GM12878 (cell line): ENCODE data around the gene MXD1. TPM values are rescaled to one million over a fixed set of nuclear protein-coding genes. Genes with fewer than 3 reads are reported as not detected.

ENCODE experiments used
- ATAC-seq: fragments of 200-7000 bp; cut with Tn5 transposase; 3 replicates; pipeline ENCODE4 v1.9.1; 2020; ENCODE audit warnings: mild to moderate bottlenecking, moderate library complexity
- BruUV-seq: library from RNA; stranded (reverse); fragments of 400-500 nt; replicated peaks from 2 replicates; lab custom pipeline; 2021; lab: Mats Ljungman, UMichigan
- CTCF ChIA-PET: fragments of 300-600 bp; sonication (Branson Sonifier 250); formaldehyde crosslinking; extraction: SDS; loops from one replicate; lab custom pipeline; 2021; ENCODE audit warnings: inconsistent platforms; lab: Yijun Ruan, JAX
- POLR2A ChIA-PET: fragments of 350-600 bp; formaldehyde crosslinking; extraction: SDS; loops from one replicate; lab custom pipeline; 2021; ENCODE audit warnings: inconsistent platforms; lab: Charles Lee
- RAD21 ChIA-PET: fragments of 300-600 bp; sonication (Branson Sonifier 250); formaldehyde crosslinking; loops from one replicate; lab custom pipeline; 2023; ENCODE audit warnings: antibody characterized with exemption; ENCODE audit not compliant: unreplicated experiment; lab: Charles Lee
- SMC1A ChIA-PET: fragments of 300-600 bp; sonication (Branson Sonifier 250); formaldehyde crosslinking; loops from one replicate; lab custom pipeline; 2023; ENCODE audit not compliant: unreplicated experiment, uncharacterized antibody; lab: Charles Lee
- DNase-seq: peaks from one replicate; pipeline ENCODE4 v3.0.0-alpha.2; 2011; ENCODE audit warnings: low read depth, low spot score
- FAIRE-seq: peaks from 3 replicates; lab custom pipeline; 2011; peaks lifted over from hg19 to GRCh38; lab: Jason Lieb, UNC
- H2AFZ ChIP-seq: 2 replicates; pipeline ENCODE4 v1.6.0; 2011; ENCODE audit warnings: low read depth, low read length, control low read depth; ENCODE audit not compliant: control insufficient read depth
- H3K27ac ChIP-seq: 2 replicates; pipeline ENCODE4 v1.5.1; 2011; ENCODE audit warnings: control low read depth; ENCODE audit not compliant: control insufficient read depth, insufficient read depth
- H3K27me3 ChIP-seq, 2 experiments: replicated peaks in 1 of 2; 2 replicates each; pipeline versions ENCODE4 v1.6.0 to v1.6.1; 2011; ENCODE audit warnings: low read length in 1 of 2; ENCODE audit not compliant: control insufficient read depth in 2 of 2, insufficient read depth in 2 of 2
- H3K36me3 ChIP-seq, 2 experiments: 2 replicates each; pipeline ENCODE4 v1.5.1; 2011; ENCODE audit warnings: low read length in 1 of 2; ENCODE audit not compliant: control insufficient read depth in 2 of 2, insufficient read depth in 2 of 2
- H3K4me1 ChIP-seq: 2 replicates; pipeline ENCODE4 v1.6.1; 2011; ENCODE audit warnings: mild to moderate bottlenecking, low read length, moderate library complexity, mixed read lengths; ENCODE audit not compliant: control insufficient read depth, insufficient read depth
- H3K4me2 ChIP-seq: 2 replicates; pipeline ENCODE4 v1.6.0; 2011; ENCODE audit warnings: control low read depth; ENCODE audit not compliant: control insufficient read depth, insufficient read depth
- H3K4me3 ChIP-seq: fragments of 200-600 bp; sonication (generic); 2 replicates; pipeline ENCODE4 v1.5.1; 2016
- H3K79me2 ChIP-seq: 2 replicates; pipeline ENCODE4 v1.6.0; 2011; ENCODE audit warnings: low read length; ENCODE audit not compliant: control insufficient read depth, insufficient read depth
- H3K9ac ChIP-seq: 2 replicates; pipeline ENCODE4 v1.8.0; 2011; ENCODE audit warnings: low read length, control low read depth, mixed read lengths; ENCODE audit not compliant: control insufficient read depth, insufficient read depth
- H3K9me3 ChIP-seq: replicated peaks from 3 replicates; pipeline ENCODE4 v1.5.1; 2011; ENCODE audit warnings: mild to moderate bottlenecking, low read length; ENCODE audit not compliant: control insufficient read depth, insufficient read depth
- H4K20me1 ChIP-seq: 2 replicates; pipeline ENCODE4 v1.6.0; 2011; ENCODE audit not compliant: control insufficient read depth, insufficient read depth
- IKZF2 ChIP-seq, 2 experiments: fragments of 450-650 bp; IDR thresholded peaks; 2 replicates each; pipeline ENCODE4 v1.6.1; 2017; ENCODE audit warnings: mild to moderate bottlenecking in 2 of 2, moderate library complexity in 2 of 2
- IRF3 ChIP-seq: fragments of 450-650 bp; IDR thresholded peaks from 2 replicates; pipeline ENCODE4 v1.6.1; 2014; ENCODE audit warnings: mild to moderate bottlenecking
- KLF5 ChIP-seq: fragments of 450-650 bp; IDR thresholded peaks from 2 replicates; pipeline ENCODE4 v1.6.1; 2014; ENCODE audit warnings: mild to moderate bottlenecking; ENCODE audit not compliant: partially characterized antibody
- MEF2B ChIP-seq: fragments of 450-650 bp; IDR thresholded peaks from 2 replicates; pipeline ENCODE4 v1.6.1; 2018; ENCODE audit warnings: mild to moderate bottlenecking, moderate library complexity; ENCODE audit not compliant: partially characterized antibody, poor library complexity, severe bottlenecking
- MTA2 ChIP-seq: fragments of 450-650 bp; IDR thresholded peaks from 2 replicates; pipeline ENCODE4 v1.6.1; 2016; ENCODE audit warnings: low read depth, mild to moderate bottlenecking, moderate library complexity
- PML ChIP-seq: IDR thresholded peaks from 2 replicates; pipeline ENCODE4 v1.6.1; 2012; ENCODE audit warnings: low read length, inconsistent platforms
- SIX5 ChIP-seq: IDR thresholded peaks from 2 replicates; pipeline ENCODE4 v1.6.1; 2011; ENCODE audit warnings: mild to moderate bottlenecking, low read depth, low read length, moderate library complexity; ENCODE audit not compliant: severe bottlenecking
- STAT1 ChIP-seq: fragments of 450-650 bp; conservative IDR thresholded peaks from 2 replicates; pipeline ENCODE4 v1.6.1; 2014; ENCODE audit warnings: antibody characterized with exemption, mild to moderate bottlenecking
- ZBTB11 ChIP-seq: fragments of 450-650 bp; formaldehyde crosslinking; IDR thresholded peaks from 2 replicates; pipeline ENCODE4 v1.5.0; 2022; ENCODE audit warnings: mild to moderate bottlenecking, missing genetic modification characterization
- WGBS: methylation state at CpG from one replicate; pipeline ENCODE4 v1.1.6; 2016; ENCODE audit warnings: low lambda C conversion rate; ENCODE audit not compliant: insufficient replicate concordance, insufficient coverage; ENCODE audit errors: missing lambda C conversion rate; 5-methylcytosine and 5-hydroxymethylcytosine counted together
- in situ Hi-C: fragments of 300-500 bp; cut with MboI; formaldehyde crosslinking; loops from 9 replicates; pipeline ENCODE4 v1.14.3; 2018; ENCODE audit warnings: mixed read lengths
- intact Hi-C: fragments of 100-400 bp; cut with micrococcal nuclease; formaldehyde crosslinking; loops from one replicate; pipeline ENCODE4 v1.14.2; 2022; ENCODE audit not compliant: unreplicated experiment
- polyA plus RNA-seq, 11 experiments: library from polyadenylated mRNA; depleted of rRNA in 4 of 11; unstranded in 6 of 11; stranded (reverse) in 5 of 11; fragments of >200 nt; fragmentation: Nextera tagmentation in 4 of 11; fragmentation: Illumina TruSeq in 1 of 11; extraction: Ambion mirVana in 4 of 11; extraction: Trizol in 1 of 11; gene quantifications; 1 replicate in 1 of 11; 2 replicates in 10 of 11; pipeline versions ENCODE4 v1.2.1 to v1.2.3, GENCODE V29; 2011 to 2016; ENCODE audit warnings: inconsistent platforms in 2 of 11, missing spikeins in 2 of 11, low read depth in 1 of 11
- total RNA-seq, 4 experiments: library from RNA; depleted of rRNA in 3 of 4; stranded (reverse); fragments of >200 nt in 3 of 4; fragmentation: Illumina TruSeq in 1 of 4; extraction: Trizol in 1 of 4; gene quantifications; 2 replicates each; pipeline versions ENCODE4 v1.2.1 to v1.2.3, GENCODE V29; 2013 to 2021

The MXD1 gene
- total and polyA plus RNA-seq, 10 of the 15 experiments (the other 5 are each of a cell fraction or from before 2014, with no cell fraction given), result 2.2 to 10.2 (median 3.3) TPM

GRCh38 chr2:69965756-69966445 lies 51.0 kb downstream of the MXD1 start:
- FAIRE-seq (no peak), DNase-seq (no peak), ATAC-seq (no peak)
- ChIA-PET RAD21 (no interaction called here), CTCF (interaction anchor here (0.6 kb wide), 1 partner anchor 324 kb away, joined by 4 read pairs; no protein-coding TSS in a partner anchor), POLR2A (no interaction called here), SMC1A (interaction anchor here (0.6 to 1.3 kb wide), 2 partner anchors 105 to 307 kb away, joined by 3 read pairs; no protein-coding TSS in a partner anchor)
- Histone ChIP-seq H2AFZ (no peak overlapping the region), H4K20me1 (no peaks in the 10 kb centered on the region), H3K4me3 (no peak overlapping the region), H3K9me3 (no peaks in the 10 kb centered on the region), H3K36me3 (no peaks in the 10 kb centered on the region), H3K4me2 (no peak overlapping the region), H3K79me2 (no peaks in the 10 kb centered on the region)
- 62% methylated on average over 8 of the region's 8 CpGs for WGBS
- in situ Hi-C loops, result no loop called here
- TF ChIP-seq PML, result no peak
- TF ChIP-seq SIX5, result no peak
- TF ChIP-seq KLF5, result no peak
- no peak for TF ChIP-seq IRF3
- no peak for TF ChIP-seq IKZF2 (IDR thresholded peaks at IDR 0.05)
- TF ChIP-seq STAT1, result no peak
- no peak for TF ChIP-seq MTA2
- TF ChIP-seq ZBTB11 (CRISPR knock-in tag), result no peak
- no peak for TF ChIP-seq MEF2B
- TF ChIP-seq, all 136 proteins: peak for 0
- H3K27me3 ChIP-seq, result no peaks in the 10 kb centered on the region
- peaks cover 6% of the 10 kb centered on the region for H3K4me1 ChIP-seq
- H3K27ac ChIP-seq, result no peak overlapping the region
- intact Hi-C loops, result no loop called here
- no peak overlapping the region for H3K9ac ChIP-seq
- no TSS peak for BruUV-seq
